A549 treated with DMSO at 1 μM for 4 hours (cell line): ENCODE results near the gene TRPM6. TPM values are rescaled to one million over a fixed set of nuclear protein-coding genes. Genes with fewer than 3 reads are reported as not detected.

Experiments used
- total RNA-seq: library from RNA; stranded (reverse); fragments of 200-300 nt; extraction: Qiagen RNA extraction; gene quantifications from 5 replicates; pipeline ENCODE4 v1.2.3, GENCODE V29; 2022; ENCODE audit warnings: low read depth

Gene TRPM6, protein sequence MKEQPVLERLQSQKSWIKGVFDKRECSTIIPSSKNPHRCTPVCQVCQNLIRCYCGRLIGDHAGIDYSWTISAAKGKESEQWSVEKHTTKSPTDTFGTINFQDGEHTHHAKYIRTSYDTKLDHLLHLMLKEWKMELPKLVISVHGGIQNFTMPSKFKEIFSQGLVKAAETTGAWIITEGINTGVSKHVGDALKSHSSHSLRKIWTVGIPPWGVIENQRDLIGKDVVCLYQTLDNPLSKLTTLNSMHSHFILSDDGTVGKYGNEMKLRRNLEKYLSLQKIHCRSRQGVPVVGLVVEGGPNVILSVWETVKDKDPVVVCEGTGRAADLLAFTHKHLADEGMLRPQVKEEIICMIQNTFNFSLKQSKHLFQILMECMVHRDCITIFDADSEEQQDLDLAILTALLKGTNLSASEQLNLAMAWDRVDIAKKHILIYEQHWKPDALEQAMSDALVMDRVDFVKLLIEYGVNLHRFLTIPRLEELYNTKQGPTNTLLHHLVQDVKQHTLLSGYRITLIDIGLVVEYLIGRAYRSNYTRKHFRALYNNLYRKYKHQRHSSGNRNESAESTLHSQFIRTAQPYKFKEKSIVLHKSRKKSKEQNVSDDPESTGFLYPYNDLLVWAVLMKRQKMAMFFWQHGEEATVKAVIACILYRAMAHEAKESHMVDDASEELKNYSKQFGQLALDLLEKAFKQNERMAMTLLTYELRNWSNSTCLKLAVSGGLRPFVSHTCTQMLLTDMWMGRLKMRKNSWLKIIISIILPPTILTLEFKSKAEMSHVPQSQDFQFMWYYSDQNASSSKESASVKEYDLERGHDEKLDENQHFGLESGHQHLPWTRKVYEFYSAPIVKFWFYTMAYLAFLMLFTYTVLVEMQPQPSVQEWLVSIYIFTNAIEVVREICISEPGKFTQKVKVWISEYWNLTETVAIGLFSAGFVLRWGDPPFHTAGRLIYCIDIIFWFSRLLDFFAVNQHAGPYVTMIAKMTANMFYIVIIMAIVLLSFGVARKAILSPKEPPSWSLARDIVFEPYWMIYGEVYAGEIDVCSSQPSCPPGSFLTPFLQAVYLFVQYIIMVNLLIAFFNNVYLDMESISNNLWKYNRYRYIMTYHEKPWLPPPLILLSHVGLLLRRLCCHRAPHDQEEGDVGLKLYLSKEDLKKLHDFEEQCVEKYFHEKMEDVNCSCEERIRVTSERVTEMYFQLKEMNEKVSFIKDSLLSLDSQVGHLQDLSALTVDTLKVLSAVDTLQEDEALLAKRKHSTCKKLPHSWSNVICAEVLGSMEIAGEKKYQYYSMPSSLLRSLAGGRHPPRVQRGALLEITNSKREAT (N-terminal part only)
- total RNA-seq = 1.4 to 1.8 TPM (median 1.5 TPM) in 5 replicates

DNA sequence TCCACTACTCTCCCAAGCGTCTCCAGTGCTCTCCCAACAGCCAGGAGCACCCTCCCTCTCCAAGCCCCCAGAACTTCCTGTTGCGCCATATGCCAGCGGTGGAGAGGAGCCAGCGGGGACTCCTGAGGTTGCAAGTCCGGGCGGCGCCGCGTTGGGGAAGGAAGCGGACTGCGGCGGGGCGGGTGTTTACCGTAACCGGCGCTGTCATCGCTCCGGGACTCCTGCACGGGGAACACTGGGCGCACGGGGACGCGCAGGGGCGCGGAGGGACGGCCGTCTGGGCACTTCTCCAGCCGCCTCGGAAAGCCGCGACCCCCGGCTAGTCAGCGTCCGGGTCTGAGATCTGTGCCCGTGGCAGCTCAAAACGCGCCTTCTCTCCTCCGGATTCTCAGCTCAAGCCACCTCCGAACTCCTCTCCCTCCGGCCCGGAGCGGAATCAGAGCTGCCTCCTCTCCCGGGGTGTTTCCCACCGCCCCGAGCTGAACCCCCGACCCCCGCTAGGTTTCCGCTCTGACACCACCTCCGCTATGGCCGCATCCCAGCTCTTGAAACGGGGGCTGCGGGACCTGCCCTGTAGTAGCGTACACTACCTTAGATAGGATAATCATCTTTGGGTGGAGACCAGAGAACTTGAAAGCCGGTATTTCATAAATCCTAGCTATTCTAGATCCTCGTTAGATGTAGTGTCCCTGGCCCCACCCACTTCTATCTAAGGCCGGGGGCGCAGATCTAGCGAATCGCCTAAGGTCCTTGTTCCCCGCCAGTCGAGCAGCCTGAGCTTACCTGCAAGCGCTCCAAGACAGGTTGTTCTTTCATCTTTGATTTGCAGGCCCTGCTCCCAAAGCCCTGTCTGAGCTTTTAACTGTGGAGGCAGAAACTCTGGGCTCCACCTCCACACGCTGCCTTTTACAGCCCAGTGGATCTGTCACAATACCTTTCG is at the start of gene TRPM6:
Gene TRPM6, minus strand, starts transcription at position 881 of the 940 bp plus-strand sequence. Its CDS starts 65 bp downstream, at position 816.

Other genes with a start within 250 kb of the TRPM6 start
- gene C9orf40, start 65.0 kb upstream of the TRPM6 start, total RNA-seq = 6.2 to 12.3 TPM (median 11.1 TPM) in 5 replicates
- 10.5 to 19.5 TPM (median 16.7 TPM) in 5 replicates for gene CARNMT1, start 140.4 kb upstream of the TRPM6 start, total RNA-seq
- gene NMRK1, start 200.2 kb upstream of the TRPM6 start, total RNA-seq = 3.9 to 5.9 TPM (median 4.9 TPM) in 5 replicates
- 13.6 to 16.6 TPM (median 15.2 TPM) in 5 replicates for gene OSTF1, start 200.6 kb upstream of the TRPM6 start, total RNA-seq